SK-N-SH treated with all-trans-retinoic acid at 6 μM for 48 hours (cell line): ENCODE data around the gene WDR54.

Source experiments
- ATAC-seq: fragments of 200-7000 bp; cut with Tn5 transposase; 3 replicates; pipeline ENCODE4 v1.9.1; 2020; ENCODE audit warnings: mild to moderate bottlenecking, moderate library complexity
- CSRNP3 ChIP-seq: fragments of 250-450 bp; sonication (Bioruptor Pico); IDR thresholded peaks from 2 replicates; pipeline ENCODE4 v1.5.1; 2021; ENCODE audit warnings: mild to moderate bottlenecking, moderate library complexity
- ISL1 ChIP-seq: fragments of 250-450 bp; sonication (Bioruptor Pico); IDR thresholded peaks from 2 replicates; pipeline ENCODE4 v2.1.2; 2022; ENCODE audit warnings: mild to moderate bottlenecking, moderate library complexity
- SNAI2 ChIP-seq: fragments of 250-450 bp; sonication (Bioruptor Pico); IDR thresholded peaks from 2 replicates; pipeline ENCODE4 v1.5.0; 2020; ENCODE audit warnings: mild to moderate bottlenecking, moderate library complexity
- TCF4 ChIP-seq: fragments of 250-450 bp; sonication (Bioruptor Pico); IDR thresholded peaks from 2 replicates; pipeline ENCODE4 v1.8.0; 2021; ENCODE audit warnings: mild to moderate bottlenecking, moderate library complexity, borderline replicate concordance
- TOX ChIP-seq: fragments of 250-450 bp; sonication (Bioruptor Pico); IDR thresholded peaks from 2 replicates; pipeline ENCODE4 v1.8.0; 2021; ENCODE audit warnings: mild to moderate bottlenecking, moderate library complexity, borderline replicate concordance
- TSHZ2 ChIP-seq: fragments of 250-450 bp; sonication (Bioruptor Pico); IDR thresholded peaks from 2 replicates; pipeline ENCODE4 v1.5.0; 2020; ENCODE audit warnings: mild to moderate bottlenecking, moderate library complexity
- ZC3H10 ChIP-seq: fragments of 250-450 bp; sonication (Bioruptor Pico); IDR thresholded peaks from 2 replicates; pipeline ENCODE4 v1.5.1; 2021; ENCODE audit warnings: mild to moderate bottlenecking, moderate library complexity
- ZFP3 ChIP-seq: fragments of 250-450 bp; sonication (Bioruptor Pico); IDR thresholded peaks from 2 replicates; pipeline ENCODE4 v1.5.0; 2020; ENCODE audit warnings: mild to moderate bottlenecking, moderate library complexity
- ZNF70 ChIP-seq: fragments of 450-650 bp; formaldehyde crosslinking; IDR thresholded peaks from 2 replicates; pipeline ENCODE4 v1.5.0; 2020; ENCODE audit warnings: mild to moderate bottlenecking, moderate library complexity
- TF ChIP-seq, protein P1 (sequence below): fragments of 250-450 bp; sonication (Bioruptor Pico); IDR thresholded peaks from 2 replicates; pipeline ENCODE4 v1.8.0; 2020; ENCODE audit warnings: mild to moderate bottlenecking, moderate library complexity, borderline replicate concordance

The WDR54 gene

GRCh38 chr2:74421221-74421870 lies at the start of gene WDR54, which contains the start of gene C2orf81:
Gene WDR54, plus strand, starts transcription at chr2:74421730. Its CDS starts 424 bp downstream, at chr2:74422154.
Gene C2orf81, minus strand, starts transcription at chr2:74421619. Its CDS starts 59 bp downstream, at chr2:74421560.
- peak; percentile 92 for ATAC-seq
- TF ChIP-seq TCF4 (CRISPR knock-in tag) (no peak), ZFP3 (CRISPR knock-in tag) (peak; percentile 73; the same call in 1 of the 2 replicates), TSHZ2 (0 out of 2 replicates have a peak, but pooled peaks have one; percentile 24)

- TF ChIP-seq CSRNP3 (CRISPR knock-in tag) (no peak), ZFP3 (CRISPR knock-in tag) (no peak)
Measured at GRCh38 chr2:74372674-74373073, 48.9 kb upstream of the WDR54 start.

DNA sequence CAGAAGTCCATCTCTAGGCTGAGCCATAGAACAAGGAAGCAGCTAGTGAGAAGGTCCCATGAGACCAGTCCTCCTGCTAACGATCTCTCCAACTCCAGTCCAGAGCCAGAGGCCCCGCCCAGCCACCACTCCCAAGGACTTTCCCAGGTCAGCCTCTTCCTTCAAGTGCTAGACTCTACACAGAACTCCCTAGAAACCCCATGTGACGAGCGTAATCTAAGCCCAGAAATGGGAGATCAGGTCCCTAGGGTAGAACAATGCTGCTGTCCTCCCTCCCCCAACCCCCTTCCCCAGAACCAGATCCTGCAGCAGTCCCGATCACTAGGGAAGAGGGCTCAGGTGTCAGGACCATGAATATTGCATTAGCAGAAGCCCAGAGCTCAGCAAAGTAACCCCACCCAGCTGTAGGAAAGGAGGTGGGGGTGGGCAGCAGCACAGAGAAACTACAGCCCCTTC lies 48.3 kb upstream of the WDR54 start:
- TF ChIP-seq SNAI2 (no peak), ISL1 (no peak), ZNF70 (no peak), TSHZ2 (no peak)
- ATAC-seq, result no peak

More at GRCh38 chr2:74372674-74373073, 48.9 kb upstream of the WDR54 start:
- no peak for ATAC-seq

GRCh38 chr2:74373985-74374384 lies 47.5 kb upstream of the WDR54 start:
- ATAC-seq, result no peak; the same call in 2 of the 3 replicates
- TF ChIP-seq TOX (CRISPR knock-in tag), result no peak
- no peak for TF ChIP-seq TCF4 (CRISPR knock-in tag)
- no peak for TF ChIP-seq TSHZ2
- no peak for TF ChIP-seq ZC3H10
- TF ChIP-seq, protein P1, sequence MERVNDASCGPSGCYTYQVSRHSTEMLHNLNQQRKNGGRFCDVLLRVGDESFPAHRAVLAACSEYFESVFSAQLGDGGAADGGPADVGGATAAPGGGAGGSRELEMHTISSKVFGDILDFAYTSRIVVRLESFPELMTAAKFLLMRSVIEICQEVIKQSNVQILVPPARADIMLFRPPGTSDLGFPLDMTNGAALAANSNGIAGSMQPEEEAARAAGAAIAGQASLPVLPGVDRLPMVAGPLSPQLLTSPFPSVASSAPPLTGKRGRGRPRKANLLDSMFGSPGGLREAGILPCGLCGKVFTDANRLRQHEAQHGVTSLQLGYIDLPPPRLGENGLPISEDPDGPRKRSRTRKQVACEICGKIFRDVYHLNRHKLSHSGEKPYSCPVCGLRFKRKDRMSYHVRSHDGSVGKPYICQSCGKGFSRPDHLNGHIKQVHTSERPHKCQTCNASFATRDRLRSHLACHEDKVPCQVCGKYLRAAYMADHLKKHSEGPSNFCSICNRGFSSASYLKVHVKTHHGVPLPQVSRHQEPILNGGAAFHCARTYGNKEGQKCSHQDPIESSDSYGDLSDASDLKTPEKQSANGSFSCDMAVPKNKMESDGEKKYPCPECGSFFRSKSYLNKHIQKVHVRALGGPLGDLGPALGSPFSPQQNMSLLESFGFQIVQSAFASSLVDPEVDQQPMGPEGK (CRISPR knock-in tag), result no peak
- TF ChIP-seq, all 23 proteins: peak for 0
